ENCODE data around the gene ZNF276. TPM values are rescaled to one million over a fixed set of nuclear protein-coding genes. Genes with fewer than 3 reads are reported as not detected.

ZNF276 gene
- total RNA-seq, 1 experiment from 2014 or later = 18.6 TPM

DNA sequence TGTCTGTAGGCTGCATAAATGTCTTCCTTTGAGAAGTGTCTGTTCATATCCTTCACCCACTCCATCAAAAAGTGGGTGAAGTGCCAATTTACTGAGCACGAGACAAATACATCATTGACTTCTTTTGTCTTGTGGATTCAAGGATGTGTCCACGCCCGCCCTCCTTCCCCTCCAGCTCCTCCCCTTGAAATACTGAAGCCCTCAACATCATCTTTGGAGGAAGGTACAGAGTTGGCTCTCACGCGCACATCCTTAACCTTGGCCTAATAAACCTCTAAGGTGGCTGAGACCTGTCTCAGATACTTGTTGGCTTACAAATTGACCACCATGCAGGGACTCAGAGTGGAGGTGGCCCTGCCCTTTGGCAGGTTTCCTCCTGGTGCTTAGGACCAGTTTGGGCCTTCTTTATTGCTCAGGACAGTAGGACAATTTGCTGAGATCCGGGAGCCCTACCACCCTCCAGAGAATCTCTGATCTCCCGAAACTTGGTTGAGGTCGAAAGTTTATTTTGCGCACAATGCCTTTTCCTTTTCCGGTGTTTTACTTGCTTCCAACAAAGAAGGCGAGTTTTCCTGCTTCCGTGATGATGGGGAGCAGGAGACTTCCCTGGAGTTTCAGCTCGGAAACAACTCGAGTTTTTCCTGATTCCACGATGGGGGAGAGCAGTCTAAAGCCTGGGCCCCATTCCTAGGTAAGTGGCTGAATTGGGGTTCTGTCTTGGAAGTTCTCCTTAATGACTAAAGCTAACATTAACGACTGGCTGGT, 49.0 kb upstream of the ZNF276 start:
- no peak overlapping the region for H4K8ac ChIP-seq (replicated peaks; ENCODE audit: insufficient read length, low read depth, low read length)
- Mint-ChIP-seq H3K27ac (no peak overlapping the region), H3K4me3 (no peak overlapping the region), H3K9me3 (peaks cover 34 to 35% of the 10 kb centered on the region in 2 experiments), H3K4me1 (no peaks in the 10 kb centered on the region), H3K36me3 (ENCODE audit: insufficient read depth in 1 of 3, low read depth in 3 of 3) (peaks cover 15 to 25% (median 24%) of the 10 kb centered on the region in 3 experiments), H3K27me3 (ENCODE audit: low read depth) (no peaks in the 10 kb centered on the region; the same call in 1 of the 2 replicates)
- H3K9ac ChIP-seq (ENCODE audit: extremely low read depth, insufficient read length, low read length) = no peak overlapping the region
- no peak overlapping the region for H2BK5ac ChIP-seq (ENCODE audit: insufficient read length, low read length)
- no peak overlapping the region for H3K14ac ChIP-seq (ENCODE audit: insufficient read depth, low read length)
- no peaks in the 10 kb centered on the region for H3K4me1 ChIP-seq (ENCODE audit: insufficient read depth, low read length)
- no peak overlapping the region for H3K23ac ChIP-seq (ENCODE audit: insufficient read length, low read depth, low read length)
- H3K4ac ChIP-seq (ENCODE audit: low read depth, low read length) = no peak overlapping the region
- no CpG with 5 or more reads among the region's 16 CpGs for WGBS (ENCODE audit: extremely low coverage, insufficient read length, low lambda C conversion rate)
- H2AFZ ChIP-seq (ENCODE audit: low read length) = no peak overlapping the region
- H2BK15ac ChIP-seq (ENCODE audit: low read depth, low read length) = no peak overlapping the region
- TF ChIP-seq, protein P1, sequence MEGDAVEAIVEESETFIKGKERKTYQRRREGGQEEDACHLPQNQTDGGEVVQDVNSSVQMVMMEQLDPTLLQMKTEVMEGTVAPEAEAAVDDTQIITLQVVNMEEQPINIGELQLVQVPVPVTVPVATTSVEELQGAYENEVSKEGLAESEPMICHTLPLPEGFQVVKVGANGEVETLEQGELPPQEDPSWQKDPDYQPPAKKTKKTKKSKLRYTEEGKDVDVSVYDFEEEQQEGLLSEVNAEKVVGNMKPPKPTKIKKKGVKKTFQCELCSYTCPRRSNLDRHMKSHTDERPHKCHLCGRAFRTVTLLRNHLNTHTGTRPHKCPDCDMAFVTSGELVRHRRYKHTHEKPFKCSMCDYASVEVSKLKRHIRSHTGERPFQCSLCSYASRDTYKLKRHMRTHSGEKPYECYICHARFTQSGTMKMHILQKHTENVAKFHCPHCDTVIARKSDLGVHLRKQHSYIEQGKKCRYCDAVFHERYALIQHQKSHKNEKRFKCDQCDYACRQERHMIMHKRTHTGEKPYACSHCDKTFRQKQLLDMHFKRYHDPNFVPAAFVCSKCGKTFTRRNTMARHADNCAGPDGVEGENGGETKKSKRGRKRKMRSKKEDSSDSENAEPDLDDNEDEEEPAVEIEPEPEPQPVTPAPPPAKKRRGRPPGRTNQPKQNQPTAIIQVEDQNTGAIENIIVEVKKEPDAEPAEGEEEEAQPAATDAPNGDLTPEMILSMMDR (conservative IDR thresholded peaks at IDR 0.05) = no peak
- H3K18ac ChIP-seq (ENCODE audit: insufficient read length, low read depth, low read length) = no peak overlapping the region
- H4K20me1 ChIP-seq (ENCODE audit: control insufficient read depth, insufficient read depth, insufficient read length) = no peaks in the 10 kb centered on the region
- no peak overlapping the region for H2BK120ac ChIP-seq (ENCODE audit: low read depth, low read length, poor library complexity, severe bottlenecking)
- no peaks in the 10 kb centered on the region for H3K9me3 ChIP-seq (ENCODE audit: control insufficient read depth, low read depth, low read length)
- no peaks in the 10 kb centered on the region for H3K79me2 ChIP-seq (ENCODE audit: insufficient read depth, low read length)
- no peak overlapping the region for H4K91ac ChIP-seq (ENCODE audit: insufficient read length, low read depth, low read length)
- H3K23me2 ChIP-seq (ENCODE audit: insufficient read length, low read depth, low read length, poor library complexity, severe bottlenecking) = no peaks in the 10 kb centered on the region
- no peaks in the 10 kb centered on the region for H3K27me3 ChIP-seq (ENCODE audit: insufficient read depth, low read length)
- H3T11ph ChIP-seq (ENCODE audit: low read length) = no peak overlapping the region
- no peaks in the 10 kb centered on the region for H3K79me1 ChIP-seq (ENCODE audit: insufficient read depth, low read depth, low read length, poor library complexity, severe bottlenecking)
- no peak overlapping the region for H2BK12ac ChIP-seq (ENCODE audit: insufficient read length, low read depth, low read length)
- H2BK20ac ChIP-seq (ENCODE audit: low read depth, low read length, poor library complexity, severe bottlenecking) = no peak overlapping the region
- H3K4me2 ChIP-seq (ENCODE audit: insufficient read depth, insufficient read length, low read length) = no peak overlapping the region
- no peak overlapping the region for H3K56ac ChIP-seq (ENCODE audit: insufficient read length, low read depth, low read length)
- H4K5ac ChIP-seq (ENCODE audit: insufficient read length, low read depth, low read length) = no peak overlapping the region
- DNase-seq = no peak
- no peak overlapping the region for H2AK5ac ChIP-seq (ENCODE audit: insufficient read length, low read length)
- no peak overlapping the region for H3K27ac ChIP-seq (ENCODE audit: insufficient read length, low read depth, low read length)

Data from H9 (cell line).